GM23248 (cell line): ENCODE data around the gene ARMH3.

Source experiments
- EZH2 ChIP-seq: fragments of 200-600 bp; sonication (generic); IDR thresholded peaks from 2 replicates; pipeline ENCODE4 v1.6.1; 2018; ENCODE audit warnings: antibody characterized with exemption, mild to moderate bottlenecking; ENCODE audit not compliant: insufficient read depth, poor library complexity, severe bottlenecking
- EZH2phosphoT487 ChIP-seq: fragments of 200-600 bp; sonication (generic); IDR thresholded peaks from 2 replicates; pipeline ENCODE4 v1.6.1; 2018; ENCODE audit warnings: antibody characterized with exemption, moderate library complexity, mild to moderate bottlenecking, low read depth; ENCODE audit not compliant: insufficient read depth

- TF ChIP-seq EZH2 (no peak), EZH2phosphoT487 (no peak)
These were observed 45.2 kb upstream of the ARMH3 start for GRCh38 chr10:102101152-102101551.
